HL-60 (cell line): ENCODE data around the gene STON2.

Source experiments
- DNase-seq, 2 experiments: peaks; one replicate each; pipeline ENCODE4 v3.0.0-alpha.2; 2010 to 2020; ENCODE audit warnings: low read depth in 1 of 2, low spot score in 1 of 2
- H3K27ac ChIP-seq: fragments of 250-450 bp; sonication (Bioruptor Pico); replicated peaks from 2 replicates; pipeline ENCODE4 v1.5.1; 2020; ENCODE audit warnings: mild to moderate bottlenecking, moderate library complexity
- H3K27me3 ChIP-seq: fragments of 250-450 bp; sonication (Bioruptor Pico); 2 replicates; pipeline ENCODE4 v1.5.1; 2021; ENCODE audit warnings: mild to moderate bottlenecking, moderate library complexity; ENCODE audit not compliant: insufficient read depth, poor library complexity, severe bottlenecking
- H3K4me3 ChIP-seq: replicated peaks from 2 replicates; pipeline ENCODE4 v1.5.1; 2011; ENCODE audit warnings: mild to moderate bottlenecking, control low read depth, low read length; ENCODE audit not compliant: insufficient read depth
- CTCF ChIP-seq: IDR thresholded peaks from one replicate; pipeline ENCODE4 v1.5.1; 2011; ENCODE audit warnings: low read length, control low read depth, inconsistent platforms; ENCODE audit not compliant: insufficient read depth
- GABPA ChIP-seq: IDR thresholded peaks from 2 replicates; pipeline ENCODE4 v1.6.1; 2012; ENCODE audit warnings: low read depth
- POLR2AphosphoS5 ChIP-seq: IDR thresholded peaks from 2 replicates; pipeline ENCODE4 v1.6.1; 2012; ENCODE audit warnings: low read depth
- REST ChIP-seq: IDR thresholded peaks from 2 replicates; pipeline ENCODE4 v1.6.1; 2012; ENCODE audit warnings: low read depth; ENCODE audit not compliant: insufficient replicate concordance
- SPI1 ChIP-seq: IDR thresholded peaks from 2 replicates; pipeline ENCODE4 v1.6.1; 2012; ENCODE audit warnings: low read depth, mild to moderate bottlenecking, borderline replicate concordance

Gene STON2

GRCh38 chr14:81435048-81435390, 34.9 kb upstream of the STON2 start:
- peaks cover 19% of the 10 kb centered on the region for H3K27me3 ChIP-seq

GRCh38 chr14:81434230-81434629, 34.1 kb upstream of the STON2 start:
- no peak for DNase-seq
- Histone ChIP-seq H3K27me3 (peaks cover 19% of the 10 kb centered on the region), H3K4me3 (no peak overlapping the region), H3K27ac (no peak overlapping the region)
- TF ChIP-seq SPI1 (no peak), REST (no peak), GABPA (no peak), POLR2AphosphoS5 (no peak), CTCF (no peak)

More at GRCh38 chr14:81435048-81435390, 34.9 kb upstream of the STON2 start:
- Histone ChIP-seq H3K4me3 (no peak overlapping the region), H3K27ac (no peak overlapping the region)
- no peak for DNase-seq
- TF ChIP-seq CTCF, result no peak
- TF ChIP-seq REST, result no peak
- TF ChIP-seq SPI1, result no peak
- TF ChIP-seq GABPA, result no peak
- no peak for TF ChIP-seq POLR2AphosphoS5

- peaks cover 19% of the 10 kb centered on the region for H3K27me3 ChIP-seq
- TF ChIP-seq REST (peak; percentile 88), SPI1 (no peak), POLR2AphosphoS5 (no peak)
- H3K27ac ChIP-seq, result no peak overlapping the region
- H3K4me3 ChIP-seq, result no peak overlapping the region
- no peak for DNase-seq
Observed at GRCh38 chr14:81433378-81433777, 33.3 kb upstream of the STON2 start.

GRCh38 chr14:81432219-81432661, 32.1 kb upstream of the STON2 start:
- Histone ChIP-seq H3K27me3 (peaks cover 15% of the 10 kb centered on the region), H3K4me3 (no peak overlapping the region), H3K27ac (no peak overlapping the region)
- TF ChIP-seq SPI1 (no peak), REST (no peak), GABPA (no peak), POLR2AphosphoS5 (no peak), CTCF (no peak)
- DNase-seq, result no peak
